ENCODE results near the gene ACTR2.

DNA sequence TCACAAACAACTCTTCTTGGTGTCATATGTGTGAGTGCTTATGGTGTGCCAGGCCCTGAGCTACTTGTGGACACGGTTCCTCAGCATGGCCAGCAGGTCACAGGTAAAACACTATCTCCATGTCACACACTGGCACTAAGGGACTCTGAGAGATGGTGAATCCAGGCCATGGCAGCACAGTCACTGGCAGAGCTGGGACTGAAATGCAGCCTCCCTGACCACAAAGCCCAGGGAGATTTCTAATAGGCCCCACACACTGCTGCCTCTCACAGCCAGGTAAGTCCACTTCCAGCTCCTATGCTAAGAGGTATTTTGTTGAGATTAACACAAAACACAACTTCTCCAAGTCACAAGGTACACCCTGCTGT is 92.0 kb downstream of the ACTR2 start:
- TF ChIP-seq, protein P1, sequence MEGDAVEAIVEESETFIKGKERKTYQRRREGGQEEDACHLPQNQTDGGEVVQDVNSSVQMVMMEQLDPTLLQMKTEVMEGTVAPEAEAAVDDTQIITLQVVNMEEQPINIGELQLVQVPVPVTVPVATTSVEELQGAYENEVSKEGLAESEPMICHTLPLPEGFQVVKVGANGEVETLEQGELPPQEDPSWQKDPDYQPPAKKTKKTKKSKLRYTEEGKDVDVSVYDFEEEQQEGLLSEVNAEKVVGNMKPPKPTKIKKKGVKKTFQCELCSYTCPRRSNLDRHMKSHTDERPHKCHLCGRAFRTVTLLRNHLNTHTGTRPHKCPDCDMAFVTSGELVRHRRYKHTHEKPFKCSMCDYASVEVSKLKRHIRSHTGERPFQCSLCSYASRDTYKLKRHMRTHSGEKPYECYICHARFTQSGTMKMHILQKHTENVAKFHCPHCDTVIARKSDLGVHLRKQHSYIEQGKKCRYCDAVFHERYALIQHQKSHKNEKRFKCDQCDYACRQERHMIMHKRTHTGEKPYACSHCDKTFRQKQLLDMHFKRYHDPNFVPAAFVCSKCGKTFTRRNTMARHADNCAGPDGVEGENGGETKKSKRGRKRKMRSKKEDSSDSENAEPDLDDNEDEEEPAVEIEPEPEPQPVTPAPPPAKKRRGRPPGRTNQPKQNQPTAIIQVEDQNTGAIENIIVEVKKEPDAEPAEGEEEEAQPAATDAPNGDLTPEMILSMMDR (IDR thresholded peaks at IDR 0.05; ENCODE audit: low read depth, low read length), result no peak
- TF ChIP-seq EZH2phosphoT487 (IDR thresholded peaks at IDR 0.05; ENCODE audit: low read depth), result no peak

Data from OCI-LY3 (cell line).